KMS-11 (cell line): ENCODE data around the gene MCM5.

Experiments used
- H2AFZ ChIP-seq: fragments of 200-600 bp; sonication (generic); 2 replicates; pipeline ENCODE4 v1.6.1; 2016; ENCODE audit warnings: antibody characterized with exemption, mixed run types, low read depth
- H3K27ac ChIP-seq: fragments of 200-600 bp; sonication (generic); 2 replicates; pipeline ENCODE4 v1.6.1; 2016; ENCODE audit warnings: mild to moderate bottlenecking, mixed run types
- H3K27me3 ChIP-seq: fragments of 200-600 bp; sonication (generic); 2 replicates; pipeline ENCODE4 v1.6.1; 2017; ENCODE audit warnings: mild to moderate bottlenecking, low read depth, mixed run types, moderate library complexity; ENCODE audit not compliant: insufficient read depth
- H3K36me3 ChIP-seq: fragments of 200-600 bp; sonication (generic); 2 replicates; pipeline ENCODE4 v1.6.1; 2017; ENCODE audit warnings: mild to moderate bottlenecking, mixed run types; ENCODE audit not compliant: insufficient read depth
- H3K4me1 ChIP-seq: fragments of 200-600 bp; sonication (generic); 2 replicates; pipeline ENCODE4 v1.6.1; 2016; ENCODE audit warnings: mild to moderate bottlenecking, low read depth, mixed run types; ENCODE audit not compliant: poor library complexity, severe bottlenecking
- H3K4me2 ChIP-seq: fragments of 200-600 bp; sonication (generic); 2 replicates; pipeline ENCODE4 v1.7.0; 2016; ENCODE audit warnings: mild to moderate bottlenecking, mixed run types
- H3K4me3 ChIP-seq: fragments of 200-600 bp; sonication (generic); IDR thresholded peaks from 2 replicates; pipeline ENCODE4 v1.6.1; 2017; ENCODE audit warnings: low read depth, low read length, mixed read lengths; ENCODE audit not compliant: insufficient read depth
- H3K79me2 ChIP-seq: fragments of 200-600 bp; sonication (generic); 2 replicates; pipeline ENCODE4 v1.6.1; 2016; ENCODE audit warnings: low read depth, mixed run types; ENCODE audit not compliant: insufficient read depth
- H3K9ac ChIP-seq: fragments of 200-600 bp; sonication (generic); 2 replicates; pipeline ENCODE4 v1.6.1; 2016; ENCODE audit warnings: mild to moderate bottlenecking, mixed run types
- H4K20me1 ChIP-seq: fragments of 200-600 bp; sonication (generic); 2 replicates; pipeline ENCODE4 v1.6.1; 2016; ENCODE audit warnings: mild to moderate bottlenecking, mixed run types; ENCODE audit not compliant: insufficient read depth
- CTCF ChIP-seq: fragments of 200-600 bp; sonication (generic); conservative IDR thresholded peaks from 2 replicates; pipeline ENCODE4 v1.6.1; 2017; ENCODE audit warnings: low read depth, mild to moderate bottlenecking, antibody characterized with exemption, low read length, moderate library complexity, mixed read lengths

The MCM5 gene

GRCh38 chr22:35419756-35420155 is 19.8 kb downstream of the MCM5 start:
- no peaks in the 10 kb centered on the region; the same call in 1 of the 2 replicates for H3K36me3 ChIP-seq
- H3K27ac ChIP-seq = no peak overlapping the region
- TF ChIP-seq CTCF = no peak
- no peak overlapping the region for H2AFZ ChIP-seq
- no peaks in the 10 kb centered on the region for H3K4me1 ChIP-seq
- no peak overlapping the region for H3K9ac ChIP-seq
- H4K20me1 ChIP-seq = no peaks in the 10 kb centered on the region
- H3K4me3 ChIP-seq = no peak overlapping the region
- no peaks in the 10 kb centered on the region for H3K27me3 ChIP-seq
- no peak overlapping the region for H3K4me2 ChIP-seq
- no peaks in the 10 kb centered on the region for H3K79me2 ChIP-seq

DNA sequence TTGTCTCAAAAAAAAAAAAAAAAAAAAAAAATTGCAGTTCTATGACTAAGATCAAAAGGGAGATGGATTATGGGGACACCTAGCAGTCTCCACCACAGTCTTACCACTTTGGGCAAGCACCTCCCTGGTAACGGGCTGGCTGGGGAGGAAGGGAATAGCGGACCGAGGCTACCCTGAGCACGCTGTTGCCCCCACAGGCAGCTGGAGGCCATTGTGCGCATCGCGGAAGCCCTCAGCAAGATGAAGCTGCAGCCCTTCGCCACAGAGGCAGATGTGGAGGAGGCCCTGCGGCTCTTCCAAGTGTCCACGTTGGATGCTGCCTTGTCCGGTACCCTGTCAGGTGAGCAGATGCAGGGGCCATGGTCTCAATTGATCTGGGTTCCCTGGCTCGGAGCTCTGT is 21.2 kb downstream of the MCM5 start:
- Histone ChIP-seq H3K4me3 (no peak overlapping the region), H4K20me1 (no peaks in the 10 kb centered on the region)

DNA sequence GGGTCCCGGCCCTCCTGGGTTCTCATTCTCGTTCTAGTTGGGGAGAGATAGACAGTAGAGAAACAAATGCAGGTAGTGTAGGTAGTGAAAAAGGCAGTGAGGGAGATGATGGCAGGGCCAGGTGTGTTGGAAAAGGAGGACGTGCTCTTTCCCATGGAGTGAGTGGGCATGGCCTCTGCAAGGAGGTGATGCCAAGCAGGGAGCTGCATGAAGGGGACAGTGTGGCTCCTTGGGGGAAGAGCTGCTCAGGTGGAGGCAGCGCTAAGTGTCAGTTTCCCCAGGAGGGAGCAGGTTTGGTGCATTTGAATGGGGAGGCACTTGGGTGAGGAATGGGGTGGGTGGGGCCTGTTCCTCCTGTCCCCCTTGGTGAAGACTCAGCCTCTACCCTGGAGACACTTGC is 22.2 kb downstream of the MCM5 start:
- Histone ChIP-seq H4K20me1 (no peaks in the 10 kb centered on the region), H3K4me3 (no peak overlapping the region), H3K4me1 (no peaks in the 10 kb centered on the region), H2AFZ (no peak overlapping the region), H3K9ac (no peak overlapping the region), H3K27ac (no peak overlapping the region), H3K79me2 (no peaks in the 10 kb centered on the region), H3K27me3 (no peaks in the 10 kb centered on the region), H3K4me2 (no peak overlapping the region), H3K36me3 (no peaks in the 10 kb centered on the region; the same call in 1 of the 2 replicates)
- TF ChIP-seq CTCF = no peak

More for the DNA sequence above, 21.2 kb downstream of the MCM5 start:
- H3K27me3 ChIP-seq = no peaks in the 10 kb centered on the region
- no peak overlapping the region for H3K4me2 ChIP-seq
- H3K79me2 ChIP-seq = no peaks in the 10 kb centered on the region
- TF ChIP-seq CTCF = no peak
- H3K36me3 ChIP-seq = no peaks in the 10 kb centered on the region; the same call in 1 of the 2 replicates
- H3K9ac ChIP-seq = no peak overlapping the region
- H2AFZ ChIP-seq = no peak overlapping the region
- no peak overlapping the region for H3K27ac ChIP-seq
- no peaks in the 10 kb centered on the region for H3K4me1 ChIP-seq

DNA sequence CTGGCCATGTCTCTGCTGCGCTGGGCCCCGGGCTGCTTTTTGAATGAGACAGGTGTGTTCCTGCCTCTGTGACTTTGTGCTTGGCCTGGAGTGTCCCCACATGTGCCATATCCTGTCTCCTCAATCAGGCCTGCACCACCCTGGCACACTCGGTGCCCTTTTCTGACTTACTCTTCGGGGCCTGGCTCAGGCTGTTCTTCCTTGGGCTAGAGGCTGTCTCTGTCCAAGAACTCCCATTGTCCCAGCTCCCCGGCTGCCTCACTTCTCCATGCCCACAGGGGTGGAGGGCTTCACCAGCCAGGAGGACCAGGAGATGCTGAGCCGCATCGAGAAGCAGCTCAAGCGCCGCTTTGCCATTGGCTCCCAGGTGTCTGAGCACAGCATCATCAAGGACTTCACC is 23.0 kb downstream of the MCM5 start:
- Histone ChIP-seq H3K4me2 (no peak overlapping the region), H4K20me1 (no peaks in the 10 kb centered on the region), H3K4me3 (no peak overlapping the region), H3K36me3 (no peaks in the 10 kb centered on the region; the same call in 1 of the 2 replicates), H3K27ac (no peak overlapping the region), H3K4me1 (no peaks in the 10 kb centered on the region), H3K79me2 (no peaks in the 10 kb centered on the region), H3K27me3 (no peaks in the 10 kb centered on the region), H2AFZ (no peak overlapping the region), H3K9ac (no peak overlapping the region)
- no peak for TF ChIP-seq CTCF
